GM18498 (cell line): ENCODE measurements around the gene TBC1D4.
"Not testable (repeated sequence)": the region's sequence is repeated elsewhere in the genome, so short reads cannot be mapped to it uniquely, and the experiment has no call there.

ENCODE experiments used
- ATAC-seq: cut with Tn5 transposase; IDR thresholded peaks from one replicate; pipeline ENCODE4 v1.9.1; 2021; ENCODE audit warnings: mild to moderate bottlenecking, moderate library complexity; ENCODE audit not compliant: unreplicated experiment

The TBC1D4 gene

DNA sequence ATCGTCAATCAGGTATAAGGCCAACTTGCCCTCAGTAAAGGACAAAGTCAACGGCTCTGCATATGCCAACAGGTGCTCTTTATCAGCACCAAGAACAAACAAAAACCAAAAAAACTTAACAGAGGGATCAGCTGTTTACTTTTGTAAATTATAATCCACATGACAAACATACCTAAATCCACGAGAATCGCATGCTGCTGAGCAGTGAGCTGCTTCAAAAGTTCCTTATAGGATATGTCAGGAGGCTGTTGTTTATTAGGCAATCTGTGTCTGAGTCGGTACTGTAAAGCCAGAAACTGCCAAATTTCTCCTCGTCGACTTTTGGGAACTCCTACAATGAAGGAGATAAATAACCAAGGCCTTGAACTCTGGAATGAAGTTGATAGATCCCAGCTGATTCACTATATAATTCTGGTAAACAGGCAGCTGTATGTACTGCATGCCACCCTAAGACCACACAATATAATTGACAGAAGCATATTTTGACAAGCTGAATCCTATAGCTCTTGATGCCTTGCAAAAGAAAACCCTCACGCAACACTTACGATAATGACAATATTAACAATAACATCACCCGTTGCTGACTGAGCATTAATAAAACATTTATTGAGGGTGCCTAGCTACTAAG lies 179.8 kb downstream of the TBC1D4 start:
- ATAC-seq: no peak

DNA sequence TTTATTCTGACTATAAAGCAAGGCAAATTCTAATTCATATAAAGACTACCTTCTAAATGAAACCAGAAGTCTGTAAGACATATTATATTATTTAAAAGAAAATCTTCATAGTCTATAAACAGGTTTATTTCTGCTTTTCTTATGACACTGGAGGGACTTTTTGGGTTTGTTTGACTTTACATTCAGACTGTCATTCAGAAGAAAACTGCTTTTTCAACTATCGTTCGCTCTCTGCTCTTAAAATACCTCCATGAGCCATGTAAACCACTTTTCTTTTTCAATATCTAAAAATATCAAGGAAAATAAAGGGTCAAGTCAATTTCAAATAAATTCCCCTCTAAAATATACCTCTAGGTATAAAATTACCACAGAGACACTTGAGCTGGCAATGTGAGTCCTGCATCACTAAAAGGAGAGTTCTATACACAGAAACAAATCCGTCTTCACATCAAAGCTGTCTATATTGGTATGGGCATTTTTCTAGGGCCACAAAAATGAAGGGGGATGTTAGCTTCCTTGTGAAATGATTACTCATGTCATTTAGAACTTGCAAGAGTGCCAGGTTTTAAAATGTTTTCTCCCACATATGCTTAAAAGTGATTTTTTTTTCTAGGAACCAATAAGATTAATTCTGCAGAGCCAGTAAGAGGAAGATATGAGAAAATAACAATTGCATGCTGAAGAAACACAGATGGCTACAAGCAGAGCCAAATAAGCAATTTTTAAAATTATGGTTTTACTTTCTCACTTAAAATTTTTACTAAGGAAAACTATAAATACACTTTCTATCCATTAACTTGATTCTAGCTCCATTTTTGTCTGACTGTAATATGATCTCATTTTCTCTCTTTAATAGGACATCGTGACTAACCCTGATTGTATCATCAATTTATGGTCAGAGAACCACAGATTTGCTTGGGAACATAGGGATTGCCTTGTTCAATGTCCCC lies 181.8 kb downstream of the TBC1D4 start:
- ATAC-seq: peak; percentile 76

DNA sequence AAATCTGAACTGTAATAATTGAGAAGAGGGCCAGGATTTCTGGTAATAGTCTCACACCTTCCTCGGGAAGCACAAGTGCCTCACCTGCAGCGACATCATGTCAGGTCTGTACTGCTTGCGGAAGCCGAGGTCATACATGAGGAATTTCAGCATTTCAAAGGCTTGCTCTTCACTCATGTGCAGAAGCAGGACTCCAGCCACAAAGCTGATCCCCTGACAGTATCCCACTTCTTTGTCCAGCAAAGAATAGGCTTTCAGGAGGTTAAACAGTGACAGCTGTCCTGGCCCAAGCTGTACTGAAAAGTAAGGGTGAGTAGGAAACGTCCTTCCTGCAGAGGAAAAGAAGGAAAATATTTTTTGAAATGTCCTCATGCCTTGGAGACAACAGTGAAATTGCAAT lies 182.7 kb downstream of the TBC1D4 start:
- ATAC-seq: no peak

DNA sequence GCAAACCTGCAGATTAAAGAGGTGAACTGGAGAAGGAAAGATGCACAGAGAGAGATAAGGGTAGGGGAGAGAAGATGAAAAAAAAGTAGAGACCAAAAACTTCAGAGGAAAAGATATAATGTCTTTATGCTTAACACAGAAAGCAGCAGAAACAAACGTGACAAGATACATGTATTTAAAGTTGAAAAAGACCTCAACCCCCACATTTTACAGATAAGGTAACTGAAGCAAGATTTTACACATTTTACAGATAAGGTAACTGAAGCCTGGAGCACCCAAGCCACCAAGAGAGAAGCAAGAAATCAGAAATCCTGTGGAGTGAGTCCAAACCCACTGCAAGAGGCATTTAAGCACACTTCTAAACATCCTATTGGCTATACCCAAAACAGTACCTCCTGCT lies 185.3 kb downstream of the TBC1D4 start:
- ATAC-seq: no peak

DNA sequence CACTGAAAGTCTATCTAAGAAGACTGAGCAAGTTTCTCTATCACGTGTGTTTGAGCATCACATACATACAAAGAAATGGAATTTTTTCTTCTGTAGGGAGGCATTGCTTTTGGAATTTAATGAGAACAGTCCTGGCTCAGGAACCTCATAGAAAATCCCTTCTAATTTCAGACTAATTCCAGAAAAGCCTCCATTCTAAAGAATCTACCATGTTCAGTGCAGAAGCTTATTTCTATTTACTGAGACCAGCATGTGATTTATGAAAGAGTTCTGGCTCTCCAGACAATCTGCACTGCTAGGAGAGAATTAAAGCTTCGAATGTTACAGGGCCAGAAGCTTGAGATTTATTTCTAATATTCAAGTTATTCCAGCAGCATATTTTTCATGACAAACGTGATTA lies 186.8 kb downstream of the TBC1D4 start:
- ATAC-seq: no peak

DNA sequence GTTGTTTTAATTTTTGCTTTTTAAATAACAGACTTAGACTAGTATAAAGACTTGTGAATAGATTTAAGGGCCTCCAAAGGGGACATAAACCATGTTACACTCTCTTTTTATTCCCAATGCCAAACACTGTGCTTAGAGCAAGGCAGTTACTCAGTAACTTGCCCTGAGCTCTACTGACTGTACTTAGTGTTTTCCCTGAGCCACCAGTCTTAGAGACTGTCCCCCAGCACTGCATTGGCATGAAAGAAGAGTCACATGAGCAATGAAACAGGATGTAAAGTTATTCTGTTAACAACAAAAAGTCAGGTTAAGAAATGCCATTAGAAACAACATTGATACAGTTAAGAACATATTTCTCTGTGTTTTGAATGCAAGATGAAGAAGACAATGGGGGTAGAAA lies 187.9 kb downstream of the TBC1D4 start:
- peak; percentile 49 for ATAC-seq

DNA sequence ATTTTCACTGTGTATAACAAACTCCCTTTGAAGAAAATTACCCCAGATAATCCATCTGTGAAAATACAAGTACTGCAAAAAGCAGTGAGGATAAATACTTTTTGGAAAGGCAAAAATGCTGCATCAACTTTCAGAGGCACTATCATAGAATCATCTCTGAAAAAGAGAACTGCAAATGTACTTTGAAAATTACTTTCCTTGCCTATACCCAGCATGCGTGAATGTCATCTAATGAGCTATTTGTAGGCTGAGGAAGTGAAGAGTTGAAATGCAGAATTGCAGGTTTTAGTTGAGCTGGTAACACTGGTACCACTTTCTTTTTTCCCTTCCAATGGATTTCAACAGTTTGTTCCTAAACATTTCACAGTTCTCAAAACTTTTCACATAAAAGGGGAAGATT lies 196.7 kb downstream of the TBC1D4 start:
- peak; percentile 79 for ATAC-seq

DNA sequence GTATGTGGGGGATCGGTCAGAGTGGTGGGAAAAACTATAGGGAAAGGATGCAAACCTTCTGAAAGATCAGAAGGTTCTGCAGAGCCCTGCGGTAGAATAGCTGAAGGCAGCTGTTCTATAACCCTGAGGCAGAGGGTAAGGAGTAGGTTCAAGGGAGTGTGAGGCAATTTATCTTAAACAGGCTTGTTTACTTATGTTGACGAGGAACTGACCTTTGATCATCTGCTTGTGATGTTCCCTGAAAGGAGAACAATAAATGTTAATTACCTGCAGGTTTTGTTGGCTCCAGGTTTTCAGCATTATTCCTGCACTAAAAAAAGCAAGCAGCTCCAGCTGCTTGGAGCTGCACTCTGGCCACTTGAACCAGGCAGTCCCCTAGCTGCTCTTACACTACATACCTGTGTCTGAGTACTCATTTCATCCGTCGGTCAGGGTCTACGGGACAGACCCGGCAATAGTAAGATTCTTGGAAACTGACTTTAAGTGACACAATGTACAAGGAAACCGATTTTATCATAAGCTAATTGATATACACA lies 202.1 kb downstream of the TBC1D4 start:
- no peak for ATAC-seq

DNA sequence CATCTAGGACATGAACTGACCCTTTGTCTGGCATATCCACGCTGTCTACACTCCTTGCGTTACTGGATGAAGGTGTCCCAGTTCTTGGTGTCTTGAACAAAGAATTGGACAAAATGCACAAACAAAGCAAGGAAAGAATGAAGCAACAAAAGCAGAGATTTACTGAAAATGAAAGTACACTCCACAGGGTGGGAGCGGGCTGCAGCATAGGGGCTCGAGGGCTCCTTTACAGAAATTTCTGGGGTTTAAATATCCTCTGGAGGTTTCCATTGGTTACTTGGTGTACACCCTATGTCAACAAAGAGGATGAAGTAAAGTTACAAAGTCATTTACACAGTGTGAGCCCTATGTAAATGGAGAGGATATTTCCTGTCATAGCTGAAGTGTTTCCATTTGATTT lies 208.3 kb downstream of the TBC1D4 start:
- ATAC-seq: not testable (repeated sequence)

DNA sequence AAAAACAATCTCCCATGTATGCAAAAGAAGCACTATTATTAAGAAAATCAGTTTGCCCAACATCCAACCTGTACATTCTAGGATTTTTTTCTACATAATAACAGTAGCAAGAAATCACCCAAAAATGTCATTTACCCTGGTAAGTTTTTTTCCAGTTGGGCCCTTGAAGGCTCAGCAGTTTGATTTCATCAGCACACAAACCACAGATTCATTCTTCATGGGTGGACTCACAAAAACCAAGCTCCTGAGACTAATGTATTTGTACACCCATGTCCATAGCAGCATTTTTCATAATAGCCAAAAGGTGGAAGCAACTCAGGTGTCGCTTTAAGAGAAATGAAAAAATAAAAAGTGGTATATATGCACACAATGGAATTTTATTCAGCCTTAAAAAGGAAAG lies 210.1 kb downstream of the TBC1D4 start:
- ATAC-seq: no peak

DNA sequence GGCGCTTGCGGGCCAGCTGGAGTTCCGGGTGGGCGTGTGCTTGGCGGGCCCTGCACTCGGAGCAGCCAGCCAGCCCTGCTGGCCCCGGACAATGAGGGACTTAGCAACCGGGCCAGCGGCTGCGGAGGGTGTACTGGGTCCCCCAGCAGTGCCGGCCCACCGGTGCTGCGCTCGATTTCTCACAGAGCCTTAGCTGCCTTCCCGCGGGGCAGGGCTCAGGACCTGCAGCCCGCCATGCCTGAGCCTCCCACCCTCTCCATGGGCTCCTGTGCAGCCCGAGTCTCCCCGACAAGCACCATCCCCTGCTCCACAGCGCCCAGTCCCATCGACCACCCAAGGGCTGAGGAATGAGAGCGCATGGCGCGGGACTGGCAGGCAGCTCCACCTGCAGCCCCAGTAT lies 213.5 kb downstream of the TBC1D4 start:
- not testable (repeated sequence) for ATAC-seq

DNA sequence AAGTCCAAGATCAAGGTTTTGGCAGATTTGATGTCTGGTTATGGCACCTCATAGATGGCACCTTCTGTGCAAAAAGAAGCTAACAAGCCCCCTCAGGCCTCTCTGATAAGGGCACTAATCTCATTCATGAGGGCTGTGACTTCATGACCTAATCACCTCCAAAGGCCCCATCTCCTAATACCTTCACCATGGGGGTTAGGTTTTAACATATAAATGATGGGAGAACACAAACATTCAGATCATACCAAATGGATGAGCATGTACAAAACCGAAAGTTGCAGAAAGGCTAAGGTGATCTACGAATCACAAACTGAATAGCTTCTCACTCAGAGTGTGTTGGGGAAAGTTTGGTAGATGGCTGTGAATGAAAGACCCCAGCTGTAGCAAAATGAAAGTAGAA lies 217.4 kb downstream of the TBC1D4 start:
- no peak for ATAC-seq

DNA sequence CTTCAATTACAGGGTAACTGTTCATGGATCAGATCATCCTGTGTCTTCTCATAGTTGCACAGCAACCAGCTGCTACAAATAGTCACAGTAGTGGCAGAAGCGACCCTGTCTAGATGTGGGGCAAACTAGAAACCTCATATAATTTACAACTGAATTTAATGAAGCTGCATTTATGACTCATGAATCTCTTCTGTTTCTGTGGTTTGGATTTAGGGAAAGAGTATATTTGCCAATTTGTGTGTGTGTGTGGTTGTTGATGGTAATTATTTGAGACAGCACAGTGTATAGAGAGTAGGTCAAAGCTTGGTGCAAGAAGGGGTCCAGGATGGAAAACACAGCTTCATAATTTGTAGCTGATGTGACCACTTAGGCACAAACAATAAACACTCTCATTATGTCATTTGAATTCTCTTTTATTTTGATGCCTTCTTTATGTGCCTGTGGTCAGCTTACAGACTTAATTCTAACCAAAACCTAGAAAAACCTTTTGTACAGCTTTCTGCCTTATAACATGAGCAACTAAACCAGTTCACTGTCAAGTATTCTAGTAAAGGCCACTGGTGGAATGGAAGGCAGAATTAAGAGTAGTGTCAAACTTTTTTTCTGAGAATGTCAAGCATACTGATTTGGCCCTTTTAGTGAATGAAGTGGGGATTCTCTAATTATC lies 218.1 kb downstream of the TBC1D4 start:
- no peak for ATAC-seq

DNA sequence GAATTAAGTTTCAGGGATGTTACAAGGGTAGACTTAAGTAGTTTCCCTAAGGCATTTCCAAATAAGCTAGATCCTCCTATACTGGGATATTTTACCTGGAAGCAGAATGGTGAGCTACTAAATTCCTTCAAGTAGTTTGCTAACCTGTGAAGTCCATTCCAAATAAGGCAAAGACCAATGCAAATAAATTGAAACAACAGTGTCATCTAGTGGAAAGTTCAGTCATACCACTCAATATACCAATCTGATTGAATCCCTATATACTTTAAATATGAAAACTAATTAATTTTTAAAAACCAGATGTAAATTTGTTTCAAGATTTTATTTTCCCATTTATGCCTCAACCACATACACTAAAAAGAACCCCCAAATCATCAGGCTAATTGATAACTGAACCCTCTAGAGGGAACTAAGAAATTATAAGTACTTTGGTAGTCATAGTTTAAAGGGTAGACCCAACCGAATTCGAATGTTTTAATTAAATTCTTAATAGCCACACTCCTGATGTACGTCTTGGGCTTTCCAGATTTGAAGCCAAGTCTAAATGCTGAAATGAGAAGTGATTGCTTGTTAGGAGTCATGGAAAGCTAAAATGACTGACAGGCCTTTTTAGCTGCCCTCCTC lies 223.7 kb downstream of the TBC1D4 start:
- peak; percentile 66 for ATAC-seq

DNA sequence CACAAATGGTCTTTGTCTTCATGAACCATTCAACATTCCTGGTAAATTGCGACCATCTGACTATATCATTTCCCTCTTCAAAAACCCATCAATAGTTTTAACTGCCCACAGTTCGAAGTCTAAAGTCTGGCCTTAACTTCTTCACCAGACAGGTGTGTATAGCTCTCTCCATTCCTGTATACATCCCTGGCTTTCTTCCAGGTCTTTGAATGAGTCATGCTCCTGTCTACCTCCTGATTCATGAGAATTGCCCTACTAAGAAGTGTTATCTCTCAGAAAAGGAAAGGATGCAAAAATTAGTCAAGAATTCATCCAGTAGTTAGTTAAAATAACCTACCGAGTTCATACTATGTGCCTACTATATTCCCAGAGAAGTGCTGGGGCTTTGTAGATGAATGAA lies 225.0 kb downstream of the TBC1D4 start:
- ATAC-seq: no peak

DNA sequence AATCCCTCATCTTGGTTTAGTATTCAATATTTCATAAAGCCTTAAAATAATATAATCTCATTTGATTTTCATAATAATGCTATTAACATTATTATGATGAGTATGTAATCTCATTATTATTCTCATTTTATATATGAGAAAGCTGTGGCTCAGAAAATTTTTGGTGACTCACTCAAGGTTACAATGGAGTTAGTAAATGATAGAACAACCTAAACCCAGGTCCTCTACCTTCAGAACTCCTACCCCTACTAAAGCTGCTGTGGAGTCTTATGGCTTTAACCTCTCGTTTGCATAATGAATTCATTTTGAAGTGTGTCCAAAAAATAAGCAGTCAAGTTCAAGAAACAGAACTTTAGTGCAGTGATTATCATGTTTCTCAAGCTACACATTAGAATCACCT lies 226.3 kb downstream of the TBC1D4 start:
- ATAC-seq: no peak

DNA sequence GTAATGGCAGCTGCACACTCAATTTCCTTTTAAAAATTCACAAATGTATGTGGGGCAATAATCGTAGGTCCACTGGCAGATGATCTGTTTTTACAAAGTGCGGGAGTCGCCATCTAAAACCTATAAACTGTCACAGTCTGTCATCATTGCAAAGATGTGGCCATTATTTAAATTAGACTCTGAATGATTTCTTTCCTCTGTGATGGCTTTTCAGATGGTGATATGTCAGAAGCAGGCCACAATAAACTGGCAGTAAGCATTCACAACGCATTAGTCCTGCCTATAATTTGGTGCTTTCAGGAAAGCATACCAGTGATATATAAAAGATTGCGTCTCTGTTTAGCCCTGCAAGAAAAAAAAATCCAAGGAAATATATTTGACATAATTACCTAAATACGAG lies 226.8 kb downstream of the TBC1D4 start:
- ATAC-seq: no peak

DNA sequence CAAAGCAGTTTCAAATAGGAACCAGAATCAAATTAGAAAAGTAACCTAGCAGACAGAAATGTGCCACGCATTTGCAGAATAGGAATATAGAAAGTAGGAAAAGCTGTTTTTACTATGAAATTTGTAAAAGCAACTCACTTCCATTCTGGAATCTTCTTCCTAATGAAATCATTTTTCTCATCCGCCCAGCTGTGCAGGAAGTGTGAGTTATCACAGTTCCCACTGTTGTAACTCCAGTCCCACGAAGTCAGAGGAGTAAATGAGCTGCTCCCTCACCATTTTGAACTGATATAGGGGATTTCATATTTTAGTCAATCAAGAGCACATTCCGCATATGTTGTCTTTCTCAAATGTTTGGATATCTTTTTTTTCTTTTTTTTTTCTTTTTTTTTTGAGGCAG lies 230.8 kb downstream of the TBC1D4 start:
- ATAC-seq: no peak

DNA sequence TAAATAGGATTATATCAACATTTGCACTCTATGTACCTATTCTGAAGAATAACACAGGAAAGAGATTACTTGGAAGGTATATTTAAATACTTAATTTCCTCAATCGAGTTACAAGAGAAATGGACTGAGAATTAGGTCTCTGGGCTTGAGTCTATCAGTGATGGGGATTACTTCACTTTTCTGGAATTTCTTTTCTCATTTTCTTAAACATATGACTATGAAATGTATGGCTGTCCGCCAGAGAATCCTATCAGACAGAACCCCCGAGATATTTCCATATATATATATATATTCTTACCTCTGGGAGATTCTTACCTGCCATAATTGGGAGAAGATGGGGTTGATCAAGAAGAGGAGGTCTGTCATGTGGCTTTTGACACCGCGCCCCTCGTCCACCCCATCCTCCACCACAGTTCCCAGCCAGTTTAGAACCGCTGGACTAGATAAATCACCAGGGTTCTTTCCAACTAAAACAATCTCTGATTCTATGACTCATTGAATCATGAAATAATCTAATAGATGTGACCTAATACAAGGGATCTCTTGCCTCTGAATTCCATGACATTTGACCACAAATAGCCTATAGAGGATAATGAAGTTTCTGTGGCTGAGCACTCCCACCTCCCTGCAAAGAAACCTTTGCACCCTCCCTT lies 231.3 kb downstream of the TBC1D4 start:
- no peak for ATAC-seq

DNA sequence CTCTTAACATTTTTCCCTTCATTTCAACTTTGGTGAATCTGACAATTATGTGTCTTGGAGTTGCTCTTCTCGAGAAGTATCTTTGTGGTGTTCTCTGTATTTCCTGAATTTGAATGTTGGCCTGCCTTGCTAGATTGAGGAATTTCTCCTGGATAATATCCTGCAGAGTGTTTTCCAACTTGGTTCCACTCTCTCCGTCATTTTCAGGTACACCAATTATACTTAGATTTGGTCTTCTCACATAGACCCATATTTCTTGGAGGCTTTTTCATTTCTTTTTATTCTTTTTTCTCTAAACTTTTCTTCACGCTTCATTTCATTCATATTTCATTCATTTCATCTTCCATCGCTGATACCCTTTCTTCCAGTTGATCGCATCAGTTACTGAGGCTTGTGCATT lies 236.4 kb downstream of the TBC1D4 start:
- not testable (repeated sequence) for ATAC-seq

DNA sequence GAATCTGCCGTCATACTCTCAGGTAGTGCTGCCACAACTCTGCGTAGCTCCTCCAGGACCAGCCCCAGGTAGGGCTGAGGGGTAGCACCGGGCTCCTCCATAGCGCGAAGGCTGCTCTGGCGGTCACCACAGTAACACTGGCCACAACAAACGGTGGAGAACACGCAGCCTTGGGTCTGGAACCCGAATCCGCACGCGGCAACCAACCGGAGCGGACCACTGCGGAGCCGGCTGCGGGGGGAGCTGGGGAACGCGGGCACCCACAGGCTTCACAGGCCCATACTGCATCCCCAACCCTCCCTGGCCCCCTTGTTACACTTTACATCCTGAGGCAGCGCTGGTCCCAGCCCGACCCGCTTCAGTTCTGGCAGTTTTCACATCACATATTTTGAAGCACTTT lies 241.7 kb downstream of the TBC1D4 start:
- ATAC-seq: not testable (repeated sequence)
